ENCODE measurements around the gene SLC2A6. TPM values are rescaled to one million over a fixed set of nuclear protein-coding genes. Genes with fewer than 3 reads are reported as not detected.

SLC2A6 gene
- total RNA-seq, 1 donor from 2014 or later = 8.4 TPM

DNA sequence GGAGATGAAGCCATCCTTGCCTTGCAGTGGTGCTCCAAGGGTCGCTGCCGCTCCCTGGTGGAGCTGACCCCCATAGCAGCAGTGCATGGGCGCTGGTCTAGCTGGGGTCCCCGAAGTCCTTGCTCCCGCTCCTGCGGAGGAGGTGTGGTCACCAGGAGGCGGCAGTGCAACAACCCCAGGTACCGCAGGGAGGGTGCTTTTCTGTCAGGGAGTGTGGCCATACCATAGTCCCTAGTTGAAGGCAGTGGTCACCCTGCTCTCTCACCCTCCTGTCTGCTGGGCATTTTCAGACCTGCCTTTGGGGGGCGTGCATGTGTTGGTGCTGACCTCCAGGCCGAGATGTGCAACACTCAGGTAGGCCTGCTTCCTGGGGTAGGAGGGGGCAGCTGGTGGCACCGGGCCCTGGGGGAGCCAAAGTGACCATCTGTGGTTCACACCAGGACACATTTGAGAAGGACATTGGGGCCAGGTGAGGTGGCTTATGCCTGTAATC lies 45.5 kb downstream of the SLC2A6 start:
- TF ChIP-seq, protein P1, sequence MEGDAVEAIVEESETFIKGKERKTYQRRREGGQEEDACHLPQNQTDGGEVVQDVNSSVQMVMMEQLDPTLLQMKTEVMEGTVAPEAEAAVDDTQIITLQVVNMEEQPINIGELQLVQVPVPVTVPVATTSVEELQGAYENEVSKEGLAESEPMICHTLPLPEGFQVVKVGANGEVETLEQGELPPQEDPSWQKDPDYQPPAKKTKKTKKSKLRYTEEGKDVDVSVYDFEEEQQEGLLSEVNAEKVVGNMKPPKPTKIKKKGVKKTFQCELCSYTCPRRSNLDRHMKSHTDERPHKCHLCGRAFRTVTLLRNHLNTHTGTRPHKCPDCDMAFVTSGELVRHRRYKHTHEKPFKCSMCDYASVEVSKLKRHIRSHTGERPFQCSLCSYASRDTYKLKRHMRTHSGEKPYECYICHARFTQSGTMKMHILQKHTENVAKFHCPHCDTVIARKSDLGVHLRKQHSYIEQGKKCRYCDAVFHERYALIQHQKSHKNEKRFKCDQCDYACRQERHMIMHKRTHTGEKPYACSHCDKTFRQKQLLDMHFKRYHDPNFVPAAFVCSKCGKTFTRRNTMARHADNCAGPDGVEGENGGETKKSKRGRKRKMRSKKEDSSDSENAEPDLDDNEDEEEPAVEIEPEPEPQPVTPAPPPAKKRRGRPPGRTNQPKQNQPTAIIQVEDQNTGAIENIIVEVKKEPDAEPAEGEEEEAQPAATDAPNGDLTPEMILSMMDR (IDR thresholded peaks at IDR 0.05) = no peak
- no peaks in the 10 kb centered on the region for H3K36me3 Mint-ChIP-seq (ENCODE audit: unreplicated experiment)
- H3K4me3 Mint-ChIP-seq (ENCODE audit: unreplicated experiment) = no peak overlapping the region
- H3K27ac Mint-ChIP-seq (ENCODE audit: unreplicated experiment) = no peak overlapping the region
- DNase-seq (ENCODE audit: extremely low spot score, unreplicated experiment) = no peak
- no peaks in the 10 kb centered on the region for H3K9me3 Mint-ChIP-seq (ENCODE audit: unreplicated experiment)
- no peaks in the 10 kb centered on the region for H3K4me1 Mint-ChIP-seq (ENCODE audit: unreplicated experiment)
- no peaks in the 10 kb centered on the region for H3K27me3 Mint-ChIP-seq (ENCODE audit: unreplicated experiment)

DNA sequence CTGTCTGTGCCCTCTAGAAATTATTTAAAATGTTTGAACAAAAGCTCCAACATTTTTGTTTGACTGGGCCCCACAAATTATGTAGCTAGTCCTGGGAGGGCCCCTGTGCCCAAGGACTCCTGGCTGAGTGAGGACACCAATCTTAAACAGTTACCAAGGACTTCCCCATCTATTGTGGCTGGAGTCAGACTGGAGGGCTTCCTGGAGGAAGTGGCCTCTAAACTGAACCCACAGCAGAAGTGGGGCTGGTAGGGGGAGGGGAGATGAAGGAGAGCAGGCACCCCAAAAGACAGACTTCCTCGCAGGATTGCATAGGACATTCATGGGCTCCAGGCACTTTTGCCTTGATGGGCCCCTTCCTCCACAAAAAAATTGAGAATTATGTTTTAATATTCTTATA lies 48.7 kb downstream of the SLC2A6 start:
- peaks cover 3% of the 10 kb centered on the region for H3K4me1 Mint-ChIP-seq (ENCODE audit: unreplicated experiment)
- TF ChIP-seq, protein P1 (IDR thresholded peaks at IDR 0.05) = no peak
- peaks cover 15% of the 10 kb centered on the region for H3K27me3 Mint-ChIP-seq (ENCODE audit: unreplicated experiment)
- no peaks in the 10 kb centered on the region for H3K9me3 Mint-ChIP-seq (ENCODE audit: unreplicated experiment)
- H3K36me3 Mint-ChIP-seq (ENCODE audit: unreplicated experiment) = peaks cover 5% of the 10 kb centered on the region
- no peak for DNase-seq (ENCODE audit: extremely low spot score, unreplicated experiment)
- H3K27ac Mint-ChIP-seq (ENCODE audit: unreplicated experiment) = no peak overlapping the region
- H3K4me3 Mint-ChIP-seq (ENCODE audit: unreplicated experiment) = no peak overlapping the region

DNA sequence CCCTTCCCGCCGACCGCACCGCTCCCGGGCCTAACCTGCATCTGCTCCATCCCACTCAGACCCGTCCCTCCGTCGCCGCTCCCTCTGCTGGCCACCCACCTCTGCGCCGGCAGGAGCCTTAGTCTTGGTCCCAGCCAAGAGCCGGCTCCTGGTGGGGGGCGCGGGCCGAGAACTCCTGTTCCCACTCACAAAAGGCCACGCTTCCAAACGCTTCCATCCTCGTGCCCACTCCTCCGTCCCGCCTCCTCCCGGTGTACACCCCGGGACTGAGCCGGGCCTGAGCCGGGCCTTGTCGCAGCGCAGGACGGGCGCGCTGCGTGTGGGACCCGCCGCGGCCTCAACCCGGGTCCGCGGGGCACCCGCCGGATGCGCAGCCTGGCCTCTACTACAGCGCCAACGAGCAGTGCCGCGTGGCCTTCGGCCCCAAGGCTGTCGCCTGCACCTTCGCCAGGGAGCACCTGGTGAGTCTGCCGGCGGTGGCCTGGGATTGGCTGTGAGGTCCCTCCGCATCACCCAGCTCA lies 49.2 kb downstream of the SLC2A6 start:
- Mint-ChIP-seq H3K4me1 (ENCODE audit: unreplicated experiment) (peaks cover 3% of the 10 kb centered on the region), H3K9me3 (ENCODE audit: unreplicated experiment) (no peaks in the 10 kb centered on the region), H3K27ac (ENCODE audit: unreplicated experiment) (no peak overlapping the region), H3K27me3 (ENCODE audit: unreplicated experiment) (peaks cover 15% of the 10 kb centered on the region), H3K36me3 (ENCODE audit: unreplicated experiment) (peaks cover 5% of the 10 kb centered on the region), H3K4me3 (ENCODE audit: unreplicated experiment) (no peak overlapping the region)
- TF ChIP-seq, protein P1 (IDR thresholded peaks at IDR 0.05) = peak; percentile 46
- DNase-seq (ENCODE audit: extremely low spot score, unreplicated experiment) = no peak

DNA sequence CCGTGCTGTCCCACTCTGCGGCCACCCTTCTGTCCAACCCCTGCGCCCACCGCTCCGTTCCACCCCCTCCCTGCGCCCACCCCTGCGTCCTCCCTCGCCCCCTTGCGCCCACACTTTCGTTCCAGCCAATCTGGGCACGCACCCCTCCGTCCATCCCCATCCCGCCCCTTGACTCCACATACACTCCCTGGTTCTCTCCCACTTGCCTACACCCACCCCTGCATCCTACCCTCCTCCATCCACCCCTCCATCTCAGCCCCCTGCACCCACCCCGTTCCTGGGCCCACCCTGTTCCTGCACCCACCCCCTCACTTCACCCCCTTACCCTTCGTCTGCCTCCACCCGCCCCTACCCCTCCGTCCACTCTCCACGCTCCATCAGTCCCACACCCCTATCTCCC lies 49.7 kb downstream of the SLC2A6 start:
- DNase-seq (ENCODE audit: extremely low spot score, unreplicated experiment) = no peak
- H3K4me3 Mint-ChIP-seq (ENCODE audit: unreplicated experiment) = no peak overlapping the region
- TF ChIP-seq, protein P1 (IDR thresholded peaks at IDR 0.05) = no peak
- H3K36me3 Mint-ChIP-seq (ENCODE audit: unreplicated experiment) = peaks cover 5% of the 10 kb centered on the region
- no peak overlapping the region for H3K27ac Mint-ChIP-seq (ENCODE audit: unreplicated experiment)
- H3K27me3 Mint-ChIP-seq (ENCODE audit: unreplicated experiment) = peaks cover 15% of the 10 kb centered on the region
- H3K9me3 Mint-ChIP-seq (ENCODE audit: unreplicated experiment) = no peaks in the 10 kb centered on the region
- H3K4me1 Mint-ChIP-seq (ENCODE audit: unreplicated experiment) = peaks cover 3% of the 10 kb centered on the region

DNA sequence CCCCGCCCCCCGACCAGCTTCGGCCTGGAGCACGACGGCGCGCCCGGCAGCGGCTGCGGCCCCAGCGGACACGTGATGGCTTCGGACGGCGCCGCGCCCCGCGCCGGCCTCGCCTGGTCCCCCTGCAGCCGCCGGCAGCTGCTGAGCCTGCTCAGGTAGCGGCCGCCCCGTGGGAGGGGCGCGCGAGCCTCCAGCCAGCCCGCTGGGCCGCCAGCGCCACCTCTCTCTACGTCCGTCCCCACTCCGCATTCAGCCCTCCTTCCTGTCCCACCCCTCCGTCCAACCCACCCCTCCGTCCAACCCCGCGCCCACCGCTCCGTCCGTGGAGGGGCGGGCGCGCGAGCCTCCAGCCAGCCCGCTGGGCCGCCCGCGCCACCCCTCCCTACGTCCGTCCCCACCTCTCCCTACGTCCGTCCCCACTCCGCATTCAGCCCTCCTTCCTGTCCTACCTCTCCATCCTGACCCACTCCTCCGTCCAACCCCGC lies 50.2 kb downstream of the SLC2A6 start:
- no peaks in the 10 kb centered on the region for H3K9me3 Mint-ChIP-seq (ENCODE audit: unreplicated experiment)
- peaks cover 5% of the 10 kb centered on the region for H3K36me3 Mint-ChIP-seq (ENCODE audit: unreplicated experiment)
- H3K27ac Mint-ChIP-seq (ENCODE audit: unreplicated experiment) = no peak overlapping the region
- no peak overlapping the region for H3K4me3 Mint-ChIP-seq (ENCODE audit: unreplicated experiment)
- TF ChIP-seq, protein P1 (IDR thresholded peaks at IDR 0.05) = no peak
- H3K4me1 Mint-ChIP-seq (ENCODE audit: unreplicated experiment) = peaks cover 3% of the 10 kb centered on the region
- peaks cover 15% of the 10 kb centered on the region for H3K27me3 Mint-ChIP-seq (ENCODE audit: unreplicated experiment)
- DNase-seq (ENCODE audit: extremely low spot score, unreplicated experiment) = no peak

Measured in osteocyte (in vitro differentiated cells).